DND-41 (cell line): ENCODE results near the gene MTARC2.

Experiments used
- CTCF ChIP-seq: IDR thresholded peaks from 2 replicates; pipeline ENCODE4 v1.5.1; 2012; ENCODE audit warnings: borderline replicate concordance, low read length, moderate library complexity, mild to moderate bottlenecking; ENCODE audit not compliant: poor library complexity, severe bottlenecking; ENCODE audit errors: extremely low read depth
- EZH2 ChIP-seq: IDR thresholded peaks from 3 replicates; pipeline ENCODE4 v1.6.1; 2012; ENCODE audit warnings: borderline replicate concordance, low read depth, mild to moderate bottlenecking, moderate library complexity, low read length, inconsistent platforms; ENCODE audit not compliant: severe bottlenecking

DNA sequence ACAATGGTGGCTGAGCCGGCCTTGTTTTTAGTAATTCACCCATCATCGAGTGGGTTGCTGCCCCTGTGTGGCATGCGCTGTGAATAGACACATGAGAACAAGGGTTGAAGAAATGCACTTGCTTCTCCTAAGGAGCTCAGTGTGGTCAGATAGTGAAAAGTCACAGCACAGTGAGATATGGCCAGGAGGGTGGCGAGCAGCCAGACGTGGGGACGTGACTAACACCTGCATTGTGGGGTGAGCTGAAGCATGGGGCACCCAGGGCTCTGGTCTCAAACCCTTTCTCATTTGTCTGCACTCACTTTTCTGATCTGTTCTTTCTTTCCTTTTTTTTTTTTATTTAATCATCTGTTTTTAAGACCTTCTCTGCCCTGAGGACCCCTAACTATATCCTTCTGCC, 52.1 kb downstream of the MTARC2 start:
- TF ChIP-seq CTCF (no peak), EZH2 (no peak)
